Measurements from ENCODE around the gene FBXL19. TPM values are rescaled to one million over a fixed set of nuclear protein-coding genes. Genes with fewer than 3 reads are reported as not detected.

FBXL19 gene
- total and polyA plus RNA-seq, 2 of the 13 experiments (the other 11 are each of a cell fraction or from before 2014, with no cell fraction given) = 6.0 to 13.7 TPM

GRCh38 chr16:30958175-30959079 is 35.1 kb downstream of the FBXL19 start (continued):
- TF ChIP-seq ZHX2 (IDR thresholded peaks at IDR 0.05; ENCODE audit: low read depth) = no peak
- no peak for TF ChIP-seq ZHX2 (CRISPR knock-in tag; IDR thresholded peaks at IDR 0.05; ENCODE audit: borderline replicate concordance)
- TF ChIP-seq TOPORS (CRISPR knock-in tag; IDR thresholded peaks at IDR 0.05) = no peak
- TF ChIP-seq BCLAF1 (IDR thresholded peaks at IDR 0.05) = no peak
- TF ChIP-seq ZNF850 (CRISPR knock-in tag; conservative IDR thresholded peaks at IDR 0.05) = no peak
- 0 out of 2 replicates have a peak, but pooled peaks have one; percentile 18 for TF ChIP-seq ZNF350 (CRISPR knock-in tag; IDR thresholded peaks at IDR 0.05; ENCODE audit: borderline replicate concordance, low read depth)
- TF ChIP-seq ZNF660 (CRISPR knock-in tag; IDR thresholded peaks at IDR 0.05; ENCODE audit: borderline replicate concordance, low read depth) = no peak
- TF ChIP-seq HOXA9 (CRISPR knock-in tag; IDR thresholded peaks at IDR 0.05; ENCODE audit: borderline replicate concordance) = 0 out of 2 replicates have a peak, but pooled peaks have one; percentile 9
- no peak for TF ChIP-seq SIX4 (CRISPR knock-in tag; IDR thresholded peaks at IDR 0.05)
- TF ChIP-seq GPBP1L1 (CRISPR knock-in tag; IDR thresholded peaks at IDR 0.05) = no peak
- TF ChIP-seq JDP2 (CRISPR knock-in tag; IDR thresholded peaks at IDR 0.05; ENCODE audit: borderline replicate concordance) = no peak
- TF ChIP-seq IRF2 (CRISPR knock-in tag; IDR thresholded peaks at IDR 0.05) = no peak
- TF ChIP-seq GTF3A (CRISPR knock-in tag; conservative IDR thresholded peaks at IDR 0.05) = no peak
- TF ChIP-seq ZNF674 (CRISPR knock-in tag; IDR thresholded peaks at IDR 0.05; ENCODE audit: low read depth) = no peak
- TF ChIP-seq CTCF (CRISPR knock-in tag; IDR thresholded peaks at IDR 0.05) = peak; percentile 13; the same call in 1 of the 2 replicates
- TF ChIP-seq HOXA5 (CRISPR knock-in tag; IDR thresholded peaks at IDR 0.05) = no peak
- no peak for TF ChIP-seq ZC3H13 (CRISPR knock-in tag; IDR thresholded peaks at IDR 0.05)

All from HepG2 (cell line).